HEK293T (cell line): ENCODE results near the gene ATOH8.
"Not testable (repeated sequence)": the region's sequence is repeated elsewhere in the genome, so short reads cannot be mapped to it uniquely, and the experiment has no call there.

Source experiments
- CTCF ChIA-PET: fragments of 350-600 bp; formaldehyde crosslinking; extraction: SDS; loops from one replicate; lab custom pipeline; 2021; ENCODE audit warnings: antibody characterized with exemption, inconsistent platforms; lab: Yijun Ruan, JAX
- POLR2A ChIA-PET: fragments of 350-600 bp; formaldehyde crosslinking; extraction: SDS; loops from one replicate; lab custom pipeline; 2020; ENCODE audit warnings: antibody characterized with exemption, inconsistent platforms; lab: Yijun Ruan, JAX
- DNase-seq: peaks from one replicate; pipeline ENCODE4 v3.0.0; 2012; ENCODE audit warnings: mixed read lengths; ENCODE audit errors: extremely low spot score
- ARNT ChIP-seq: fragments of 450-650 bp; IDR thresholded peaks from 2 replicates; pipeline ENCODE4 v1.6.1; 2017; ENCODE audit warnings: mild to moderate bottlenecking
- BHLHE40 ChIP-seq: fragments of 450-650 bp; IDR thresholded peaks from 2 replicates; pipeline ENCODE4 v1.6.1; 2016; ENCODE audit warnings: mild to moderate bottlenecking, moderate library complexity, borderline replicate concordance
- CTBP1 ChIP-seq: fragments of 450-650 bp; IDR thresholded peaks from 2 replicates; pipeline ENCODE4 v1.6.1; 2016; ENCODE audit warnings: borderline replicate concordance
- ELF4 ChIP-seq: fragments of 450-650 bp; IDR thresholded peaks from 2 replicates; pipeline ENCODE4 v1.6.1; 2017; ENCODE audit warnings: antibody characterized with exemption
- FOXA1 ChIP-seq: fragments of 450-650 bp; IDR thresholded peaks from 2 replicates; pipeline ENCODE4 v1.6.1; 2016; ENCODE audit warnings: mild to moderate bottlenecking
- FOXK2 ChIP-seq: fragments of 450-650 bp; IDR thresholded peaks from 2 replicates; pipeline ENCODE4 v1.6.1; 2016; ENCODE audit warnings: mild to moderate bottlenecking
- FOXM1 ChIP-seq: fragments of 450-650 bp; IDR thresholded peaks from 2 replicates; pipeline ENCODE4 v1.6.1; 2017; ENCODE audit warnings: mild to moderate bottlenecking, borderline replicate concordance
- HDGF ChIP-seq: fragments of 450-650 bp; IDR thresholded peaks from 2 replicates; pipeline ENCODE4 v1.6.1; 2017; ENCODE audit warnings: antibody characterized with exemption, borderline replicate concordance
- L3MBTL2 ChIP-seq: fragments of 450-650 bp; conservative IDR thresholded peaks from 2 replicates; pipeline ENCODE4 v1.6.1; 2016; ENCODE audit warnings: mild to moderate bottlenecking
- LEF1 ChIP-seq: fragments of 450-650 bp; IDR thresholded peaks from 2 replicates; pipeline ENCODE4 v1.6.1; 2017; ENCODE audit warnings: mild to moderate bottlenecking, borderline replicate concordance
- NFRKB ChIP-seq: fragments of 450-650 bp; IDR thresholded peaks from 2 replicates; pipeline ENCODE4 v1.6.1; 2016; ENCODE audit warnings: mild to moderate bottlenecking, moderate library complexity
- SP1 ChIP-seq: fragments of 450-650 bp; IDR thresholded peaks from 2 replicates; pipeline ENCODE4 v1.6.1; 2017
- SUZ12 ChIP-seq: fragments of 450-650 bp; IDR thresholded peaks from 2 replicates; pipeline ENCODE4 v1.6.1; 2016; ENCODE audit warnings: mild to moderate bottlenecking
- TARDBP ChIP-seq: fragments of 450-650 bp; IDR thresholded peaks from 2 replicates; pipeline ENCODE4 v1.6.1; 2016
- ZNF384 ChIP-seq: fragments of 450-650 bp; IDR thresholded peaks from 2 replicates; pipeline ENCODE4 v1.6.1; 2016
- TF ChIP-seq, protein P1 (sequence below): fragments of 450-650 bp; IDR thresholded peaks from 2 replicates; pipeline ENCODE4 v1.6.1; 2016

Gene ATOH8

GRCh38 chr2:85712849-85713612 lies 40.8 kb upstream of the ATOH8 start:
- CTCF ChIA-PET, result interaction anchor here (0.9 kb wide), 1 partner anchor 55 kb away, joined by 3 read pairs; no protein-coding TSS in a partner anchor
- DNase-seq, result no peak
- no peak for TF ChIP-seq HDGF
- TF ChIP-seq NFRKB, result no peak
- TF ChIP-seq FOXK2, result no peak
- TF ChIP-seq L3MBTL2, result no peak
- no peak for TF ChIP-seq BHLHE40
- TF ChIP-seq, protein P1, sequence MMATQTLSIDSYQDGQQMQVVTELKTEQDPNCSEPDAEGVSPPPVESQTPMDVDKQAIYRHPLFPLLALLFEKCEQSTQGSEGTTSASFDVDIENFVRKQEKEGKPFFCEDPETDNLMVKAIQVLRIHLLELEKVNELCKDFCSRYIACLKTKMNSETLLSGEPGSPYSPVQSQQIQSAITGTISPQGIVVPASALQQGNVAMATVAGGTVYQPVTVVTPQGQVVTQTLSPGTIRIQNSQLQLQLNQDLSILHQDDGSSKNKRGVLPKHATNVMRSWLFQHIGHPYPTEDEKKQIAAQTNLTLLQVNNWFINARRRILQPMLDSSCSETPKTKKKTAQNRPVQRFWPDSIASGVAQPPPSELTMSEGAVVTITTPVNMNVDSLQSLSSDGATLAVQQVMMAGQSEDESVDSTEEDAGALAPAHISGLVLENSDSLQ, result no peak
- TF ChIP-seq FOXA1, result no peak
- no peak for TF ChIP-seq ZNF384
- no peak for TF ChIP-seq ELF4
- TF ChIP-seq SP1, result no peak
- TF ChIP-seq SUZ12, result no peak
- TF ChIP-seq LEF1, result no peak
- no peak for TF ChIP-seq FOXM1
- no peak for TF ChIP-seq ARNT
- TF ChIP-seq TARDBP, result no peak
- no peak for TF ChIP-seq CTBP1

GRCh38 chr2:85713836-85714235 lies 40.0 kb upstream of the ATOH8 start:
- POLR2A ChIA-PET, result no interaction called here
- CTCF ChIA-PET, result interaction anchor here (0.7 to 0.9 kb wide), 2 partner anchors 11 to 56 kb away, joined by 3 read pairs; no protein-coding TSS in a partner anchor
- DNase-seq, result no peak
- no peak for TF ChIP-seq CTBP1
- TF ChIP-seq ELF4, result no peak
- TF ChIP-seq NFRKB, result no peak
- TF ChIP-seq, protein P1, result no peak
- no peak for TF ChIP-seq L3MBTL2
- no peak for TF ChIP-seq ZNF384

More at GRCh38 chr2:85712849-85713612, 40.8 kb upstream of the ATOH8 start:
- POLR2A ChIA-PET, result no interaction called here

GRCh38 chr2:85714421-85714820 lies 39.4 kb upstream of the ATOH8 start:
- DNase-seq, POLR2A ChIA-PET: not testable (repeated sequence)
- CTCF ChIA-PET, result interaction anchor here (0.7 kb wide), 1 partner anchor 10 kb away, joined by 3 read pairs; no protein-coding TSS in a partner anchor

- TF ChIP-seq TARDBP (no peak), SP1 (no peak), ELF4 (no peak), LEF1 (no peak), FOXM1 (no peak), ARNT (no peak), NFRKB (no peak), HDGF (no peak), ZNF384 (no peak), BHLHE40 (no peak), CTBP1 (no peak), FOXA1 (no peak), SUZ12 (no peak)
- TF ChIP-seq, protein P1, result no peak
- POLR2A ChIA-PET, result no interaction called here
- DNase-seq, result no peak
- CTCF ChIA-PET, result no interaction called here
Observed at GRCh38 chr2:85714841-85715240, 39.0 kb upstream of the ATOH8 start.

GRCh38 chr2:85716346-85716914 lies 37.4 kb upstream of the ATOH8 start:
- POLR2A ChIA-PET, result no interaction called here
- TF ChIP-seq FOXK2, result no peak
- TF ChIP-seq ARNT, result no peak
- TF ChIP-seq TARDBP, result no peak
- TF ChIP-seq L3MBTL2, result no peak
- TF ChIP-seq SP1, result no peak
- TF ChIP-seq HDGF, result no peak
- TF ChIP-seq CTBP1, result no peak
- no peak for TF ChIP-seq LEF1
- no peak for TF ChIP-seq ELF4
- no peak for TF ChIP-seq SUZ12
- TF ChIP-seq NFRKB, result no peak
- TF ChIP-seq FOXM1, result no peak
- TF ChIP-seq BHLHE40, result no peak
- TF ChIP-seq FOXA1, result no peak
- CTCF ChIA-PET, result interaction anchor here (1.2 kb wide), 1 partner anchor 79 kb away, joined by 4 read pairs; no protein-coding TSS in a partner anchor
- DNase-seq, result no peak
